ENCODE data around the gene RIMBP2.

- TF ChIP-seq POLR2AphosphoS5 (IDR thresholded peaks at IDR 0.05; ENCODE audit: control insufficient read depth, insufficient read depth, low read depth, low read length) (no peak), PHF20 (IDR thresholded peaks at IDR 0.05; ENCODE audit: partially characterized antibody) (no peak), CHD2 (IDR thresholded peaks at IDR 0.05; ENCODE audit: low read depth, low read length) (no peak), SRF (CRISPR knock-in tag; IDR thresholded peaks at IDR 0.05) (no peak)
- TF ChIP-seq, protein P1, sequence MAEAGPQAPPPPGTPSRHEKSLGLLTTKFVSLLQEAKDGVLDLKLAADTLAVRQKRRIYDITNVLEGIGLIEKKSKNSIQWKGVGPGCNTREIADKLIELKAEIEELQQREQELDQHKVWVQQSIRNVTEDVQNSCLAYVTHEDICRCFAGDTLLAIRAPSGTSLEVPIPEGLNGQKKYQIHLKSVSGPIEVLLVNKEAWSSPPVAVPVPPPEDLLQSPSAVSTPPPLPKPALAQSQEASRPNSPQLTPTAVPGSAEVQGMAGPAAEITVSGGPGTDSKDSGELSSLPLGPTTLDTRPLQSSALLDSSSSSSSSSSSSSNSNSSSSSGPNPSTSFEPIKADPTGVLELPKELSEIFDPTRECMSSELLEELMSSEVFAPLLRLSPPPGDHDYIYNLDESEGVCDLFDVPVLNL (CRISPR knock-in tag; IDR thresholded peaks at IDR 0.05; ENCODE audit: low read depth) = no peak
These were observed 155.8 kb downstream of the RIMBP2 start for GRCh38 chr12:130560321-130560720.

Data from K562 (cell line).